Stimulated activated CD4-positive, alpha-beta T cell treated with anti-CD3 and anti-CD28 coated beads, Interleukin-12 subunit alpha, Interleukin-12 subunit beta, amount 100 ng/mL, for 4 hours (primary cell): ENCODE measurements around the gene DEFB119.
"Not testable (repeated sequence)": the region's sequence is repeated elsewhere in the genome, so short reads cannot be mapped to it uniquely, and the experiment has no call there.

Experiments
- DNase-seq: peaks from one replicate; pipeline ENCODE4 v3.0.0-alpha.2; 2020

The DEFB119 gene, protein sequence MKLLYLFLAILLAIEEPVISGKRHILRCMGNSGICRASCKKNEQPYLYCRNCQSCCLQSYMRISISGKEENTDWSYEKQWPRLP

DNA sequence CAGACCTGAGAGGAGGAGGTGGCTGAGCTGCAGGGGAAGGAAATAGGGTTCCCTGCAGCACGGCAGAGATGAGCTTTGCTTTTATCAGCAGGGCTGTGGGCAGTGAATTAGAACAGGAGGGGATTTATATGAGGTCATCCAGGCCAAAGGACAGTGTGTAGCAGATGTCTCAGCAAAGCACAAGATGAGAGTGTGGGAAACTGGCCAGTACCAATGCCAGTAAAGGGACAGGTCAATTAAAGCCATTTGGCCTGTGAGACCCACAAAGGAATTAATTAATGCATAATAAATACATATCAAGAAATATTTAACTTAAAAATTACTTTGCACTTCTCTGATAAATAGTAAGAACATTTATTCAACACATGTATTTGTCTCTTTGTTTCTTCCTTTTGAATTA, at the start of gene DEFB119:
Gene DEFB119, minus strand, starts transcription at position 101 of the 400 bp plus-strand sequence. CDS start 107 bp downstream, outside the sequence.
- DNase-seq: no peak

DNA sequence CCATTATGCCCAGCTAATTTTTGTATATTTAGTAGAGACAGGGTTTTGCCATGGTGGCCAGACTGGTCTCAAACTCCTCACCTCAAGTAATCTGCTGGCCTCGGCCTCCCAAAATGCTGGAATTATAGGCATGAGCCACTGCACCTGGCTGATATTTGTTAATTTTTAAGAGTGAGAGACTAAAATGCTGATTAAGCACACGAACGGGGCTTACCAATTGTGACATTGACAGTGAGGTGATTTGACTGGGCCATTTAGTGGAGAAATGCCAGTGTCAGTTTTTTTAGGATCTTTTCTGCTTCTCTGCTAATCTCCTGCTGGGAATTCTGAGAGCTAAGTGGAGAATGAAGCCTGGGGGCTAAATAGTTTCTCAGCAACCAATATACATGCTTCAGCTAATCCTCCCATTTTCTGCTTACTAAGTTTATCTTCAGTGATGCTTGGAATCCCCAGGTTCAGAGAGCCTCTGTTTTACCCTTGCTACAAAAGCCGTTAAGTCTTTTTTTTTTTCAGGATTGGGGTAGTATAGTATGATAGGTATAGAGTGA, 40.3 kb upstream of the DEFB119 start:
- no peak for DNase-seq

DNA sequence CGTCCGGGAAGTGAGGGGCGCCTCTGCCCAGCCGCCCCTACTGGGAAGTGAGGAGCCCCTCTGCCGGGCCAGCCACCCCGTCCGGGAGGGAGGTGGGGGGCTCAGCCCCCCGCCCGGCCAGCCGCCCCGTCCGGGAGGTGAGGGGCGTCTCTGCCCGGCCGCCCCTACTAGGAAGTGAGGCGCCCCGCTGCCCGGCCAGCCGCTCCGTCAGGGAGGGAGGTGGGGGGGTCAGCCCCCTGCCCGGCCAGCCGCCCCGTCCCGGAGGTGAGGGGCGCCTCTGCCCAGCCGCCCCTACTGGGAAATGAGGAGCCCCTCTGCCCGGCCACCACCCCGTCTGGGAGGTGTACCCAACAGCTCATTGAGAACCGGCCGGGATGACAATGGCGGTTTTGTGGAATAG, 37.2 kb upstream of the DEFB119 start:
- DNase-seq: not testable (repeated sequence)

DNA sequence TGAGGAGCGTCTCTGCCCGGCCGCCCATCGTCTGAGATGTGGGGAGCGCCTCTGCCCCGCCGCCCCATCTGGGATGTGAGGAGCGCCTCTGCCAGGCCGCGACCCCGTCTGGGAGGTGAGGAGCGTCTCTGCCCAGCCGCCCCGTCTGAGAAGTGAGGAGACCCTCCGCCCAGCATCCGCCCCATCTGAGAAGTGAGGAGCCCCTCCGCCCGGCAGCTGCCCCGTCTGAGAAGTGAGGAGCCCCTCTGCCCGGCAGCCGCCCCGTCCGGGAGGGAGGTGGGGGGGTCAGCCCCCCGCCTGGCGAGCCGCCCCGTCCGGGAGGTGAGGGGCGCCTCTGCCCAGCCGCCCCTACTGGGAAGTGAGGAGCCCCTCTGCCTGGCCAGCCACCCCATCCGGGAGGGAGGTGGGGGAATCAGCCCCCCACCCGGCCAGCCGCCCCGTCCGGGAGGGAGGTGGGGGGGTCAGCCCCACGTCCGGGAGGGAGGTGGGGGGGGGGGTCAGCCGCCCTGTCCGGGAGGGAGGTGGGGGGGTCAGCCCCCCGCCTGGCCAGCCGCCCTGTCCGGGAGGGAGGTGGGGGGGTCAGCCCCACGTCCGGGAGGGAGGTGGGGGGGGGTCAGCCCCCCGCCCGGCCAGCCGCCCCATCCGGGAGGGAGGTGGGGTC, 36.6 kb upstream of the DEFB119 start:
- not testable (repeated sequence) for DNase-seq

DNA sequence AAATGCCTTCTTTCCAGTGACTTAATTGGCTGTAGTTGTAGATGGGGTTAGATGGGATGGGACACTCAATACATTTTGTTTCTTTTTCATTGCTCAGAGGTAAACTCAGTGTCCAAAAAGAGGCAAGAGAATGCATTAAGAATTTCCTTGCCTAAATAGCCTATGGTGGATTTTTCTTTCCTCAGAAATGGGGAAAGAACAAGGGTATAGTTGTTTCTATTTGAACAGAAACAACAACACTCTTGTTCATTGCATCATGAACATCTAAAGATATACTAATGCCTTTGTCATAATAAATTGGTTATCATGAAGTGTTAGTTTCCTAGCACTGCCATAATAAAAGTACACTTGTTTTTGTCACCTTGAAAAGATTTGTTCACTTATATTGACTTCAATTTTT, 35.4 kb upstream of the DEFB119 start:
- no peak for DNase-seq

DNA sequence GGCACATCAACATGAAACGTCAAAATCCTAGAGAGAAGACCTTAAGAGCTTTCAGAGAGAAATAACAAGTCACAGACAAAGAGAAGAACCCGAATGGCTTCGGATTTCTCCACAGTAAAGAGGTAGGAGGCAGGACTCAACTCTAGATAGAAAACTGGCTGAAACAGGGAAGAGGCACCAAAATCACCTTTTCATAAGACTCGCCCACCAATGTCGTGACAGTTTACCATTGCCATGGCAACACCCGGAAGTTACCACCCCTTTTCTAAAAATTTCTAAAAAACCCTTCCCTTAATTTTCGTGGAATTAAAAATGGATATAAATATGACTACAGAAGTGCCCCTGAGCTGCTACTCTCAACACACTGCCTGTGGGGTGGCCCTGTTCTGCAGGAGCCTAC, 27.9 kb upstream of the DEFB119 start:
- no peak for DNase-seq

DNA sequence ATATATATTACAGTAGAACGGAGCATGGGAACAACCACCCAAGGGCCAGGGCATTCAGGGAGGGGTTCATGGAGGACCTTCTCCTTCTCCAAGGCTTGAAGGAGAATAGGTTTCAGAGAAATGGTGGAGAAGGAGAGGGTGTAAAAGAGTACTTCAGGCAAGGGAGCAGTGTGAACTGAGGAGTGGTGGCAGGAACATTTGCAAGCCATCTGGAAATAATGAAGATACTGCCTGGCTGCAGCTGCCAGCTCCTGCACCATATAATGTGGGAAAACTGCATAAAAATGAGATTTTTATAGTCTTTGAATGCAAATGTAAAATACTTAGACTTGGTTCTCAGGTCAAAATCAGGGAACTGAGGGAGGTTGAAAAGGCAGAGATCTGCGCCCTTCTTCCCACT, 25.3 kb upstream of the DEFB119 start:
- DNase-seq: no peak

DNA sequence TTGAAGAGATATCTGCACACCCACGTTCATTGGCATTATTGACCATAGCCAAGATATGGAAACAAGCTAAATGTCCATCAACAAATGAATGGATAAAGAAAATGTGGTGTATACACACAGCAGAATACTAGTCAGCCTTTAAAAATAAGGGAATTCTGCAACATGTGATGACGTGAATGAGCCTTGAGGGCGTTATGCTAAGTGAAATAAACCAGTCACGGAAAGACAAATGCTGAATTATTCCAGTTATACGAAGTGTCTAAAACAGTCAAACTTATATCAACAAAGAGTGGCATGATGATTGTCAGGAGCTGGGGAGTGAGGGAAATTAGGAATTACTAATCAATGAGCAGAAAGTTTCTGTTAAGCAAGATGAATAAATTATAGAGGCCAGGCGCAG, 24.0 kb upstream of the DEFB119 start:
- no peak for DNase-seq

DNA sequence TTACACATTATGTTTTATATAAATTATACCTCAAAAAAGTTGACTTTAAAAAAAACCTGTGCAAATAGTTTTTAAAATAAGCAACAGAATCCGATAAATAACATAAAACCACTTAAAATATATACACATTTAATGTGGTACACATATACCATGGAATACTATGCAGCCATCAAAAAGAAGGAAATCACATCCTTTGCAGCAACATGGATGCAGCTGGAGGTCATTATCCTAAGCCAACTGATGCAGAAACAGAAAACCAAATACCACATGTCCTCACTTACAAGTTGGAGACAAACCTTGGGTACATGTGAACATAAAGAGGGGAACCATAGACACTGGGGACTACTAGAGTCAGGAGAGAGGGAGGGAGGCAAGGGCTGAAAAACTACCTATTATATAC, 19.6 kb upstream of the DEFB119 start:
- DNase-seq: no peak

DNA sequence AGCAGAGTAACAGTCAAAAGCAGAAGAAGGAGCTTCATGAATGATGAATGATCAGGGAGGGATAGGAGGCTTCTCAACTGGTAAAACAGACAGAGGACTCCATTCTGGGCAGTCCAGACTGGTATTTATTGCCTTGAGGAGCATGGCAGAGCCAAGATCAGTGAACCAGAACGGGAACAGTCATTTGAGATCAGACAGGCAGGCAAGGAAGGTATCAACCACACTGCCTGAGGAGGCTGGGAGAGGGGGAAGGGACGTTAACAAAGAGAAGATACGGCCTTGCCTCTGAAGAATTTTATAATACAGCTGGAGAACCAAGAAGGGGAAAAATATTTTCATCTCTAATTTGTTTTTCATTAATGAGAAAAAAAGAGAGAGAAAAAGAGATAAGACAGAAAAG, 15.7 kb upstream of the DEFB119 start, which contains the start of gene DEFB121:
Gene DEFB121, minus strand, starts transcription at position 101 of the 400 bp plus-strand sequence. Its CDS starts 63 bp downstream, at position 38.
- DNase-seq: no peak

DNA sequence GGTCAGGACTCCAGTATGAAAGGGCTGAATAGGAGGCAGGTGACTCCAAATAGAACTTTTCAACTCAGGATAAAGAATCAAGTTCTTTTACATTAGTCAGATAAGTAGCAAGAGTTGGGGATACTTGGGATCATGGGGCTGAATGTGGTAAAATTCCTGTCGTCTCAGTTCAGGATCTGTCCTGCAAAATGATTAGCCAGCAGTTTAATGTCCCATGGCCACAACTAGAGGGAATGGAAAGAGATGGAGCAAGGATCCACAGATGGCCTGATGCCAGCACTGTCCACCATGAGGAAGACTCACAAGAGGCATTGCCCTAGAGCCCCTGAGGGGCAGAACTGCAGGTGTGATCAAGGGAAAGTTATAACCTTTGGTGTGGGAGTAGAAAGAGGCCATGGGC, 13.5 kb upstream of the DEFB119 start:
- DNase-seq: no peak

DNA sequence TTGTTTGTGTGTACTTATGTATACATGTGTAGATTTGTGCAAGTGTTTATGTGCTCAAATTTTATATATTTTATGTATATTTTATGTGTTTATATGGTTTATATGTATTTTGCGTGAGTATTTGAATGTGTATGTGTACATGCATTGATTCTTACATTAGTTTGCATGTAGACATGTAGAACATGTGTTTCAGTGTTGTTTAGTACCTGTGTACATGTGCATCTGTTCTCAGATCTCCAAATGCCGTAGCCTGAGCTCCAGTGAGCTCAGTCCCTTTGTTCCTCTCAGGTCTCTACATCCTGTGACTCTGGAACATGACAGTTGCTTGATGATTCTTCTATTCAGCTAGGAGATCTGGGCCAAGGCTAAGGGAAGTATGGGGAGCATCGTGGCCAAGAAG, 4.5 kb upstream of the DEFB119 start:
- DNase-seq: no peak

DNA sequence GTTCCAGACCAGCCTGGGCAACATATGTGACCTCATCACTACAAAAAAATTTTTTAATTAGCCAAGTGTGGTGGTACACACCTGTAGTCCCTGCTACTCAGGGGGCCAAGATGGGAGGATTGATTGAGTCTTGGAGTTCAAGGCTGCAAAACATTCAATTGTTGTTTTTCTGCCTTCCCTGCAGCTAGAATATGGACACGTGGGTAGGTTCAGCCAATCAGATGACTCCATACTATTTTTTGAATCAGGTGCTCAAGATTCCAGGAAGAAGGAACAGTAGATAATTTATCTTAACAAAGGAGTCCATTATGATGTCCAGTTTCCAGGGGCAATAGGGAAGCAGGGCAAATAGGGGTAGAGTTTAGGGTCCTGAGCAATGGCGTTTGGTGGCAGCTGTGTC, 2.4 kb upstream of the DEFB119 start:
- DNase-seq: no peak

DNA sequence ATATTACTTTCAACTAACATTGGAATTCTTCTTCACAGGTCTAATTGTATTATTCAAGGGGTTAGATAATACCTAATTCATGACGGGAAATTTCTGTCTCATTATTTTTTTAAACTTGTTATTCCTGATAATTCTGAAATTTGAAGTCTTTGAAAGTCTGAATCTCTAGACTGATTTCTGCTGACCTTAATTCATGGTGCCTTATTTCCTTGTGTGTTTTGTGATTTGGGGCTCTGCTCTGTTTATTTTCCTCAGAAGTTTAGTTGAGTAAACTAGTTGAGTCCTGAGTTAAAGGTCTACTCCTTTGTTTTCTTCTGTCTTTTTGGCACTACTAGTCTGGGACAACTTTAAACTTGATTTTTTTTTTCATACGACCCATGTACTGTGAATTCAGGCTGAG, 16.0 kb downstream of the DEFB119 start:
- no peak for DNase-seq

DNA sequence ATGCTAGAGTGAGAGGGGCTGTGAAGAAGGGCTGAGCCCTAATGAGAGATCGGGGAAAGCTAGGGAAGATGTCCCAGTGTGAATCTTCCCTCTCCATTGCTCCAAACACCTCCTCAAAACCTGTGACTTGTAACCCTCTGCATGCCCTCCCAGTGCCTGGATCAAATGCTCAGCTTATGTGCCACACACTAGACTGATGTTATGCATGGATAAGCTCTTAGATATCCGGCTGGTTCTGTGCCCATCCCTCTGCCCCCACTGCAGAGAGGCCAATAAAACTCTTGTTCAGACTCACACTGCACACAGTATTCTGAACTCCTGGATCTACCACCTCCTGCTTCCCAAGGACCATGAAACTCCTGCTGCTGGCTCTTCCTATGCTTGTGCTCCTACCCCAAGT, 22.1 kb downstream of the DEFB119 start, which contains the start of gene DEFB118:
Gene DEFB118, plus strand, starts transcription at position 301 of the 400 bp plus-strand sequence. Its CDS starts 50 bp downstream, at position 351.
- DNase-seq: no peak

DNA sequence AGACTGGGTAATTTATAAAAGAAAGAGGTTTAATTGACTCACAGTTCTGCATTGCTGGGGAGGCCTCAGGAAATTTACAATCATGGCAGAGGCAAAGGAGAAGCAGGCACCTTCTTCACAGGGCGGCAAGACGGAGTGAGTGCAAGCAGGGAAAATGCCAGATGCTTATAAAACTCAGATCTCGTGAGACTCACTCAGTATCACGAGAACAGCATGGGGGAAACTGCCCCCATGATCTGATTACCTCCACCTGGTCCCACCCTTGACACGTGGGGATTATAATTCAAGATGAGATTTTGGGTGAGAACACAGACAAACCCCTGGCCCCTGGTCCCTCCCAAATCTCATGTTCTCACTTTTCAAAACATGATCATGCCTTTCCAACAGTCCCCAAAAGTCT, 26.1 kb downstream of the DEFB119 start:
- DNase-seq: not testable (repeated sequence)

DNA sequence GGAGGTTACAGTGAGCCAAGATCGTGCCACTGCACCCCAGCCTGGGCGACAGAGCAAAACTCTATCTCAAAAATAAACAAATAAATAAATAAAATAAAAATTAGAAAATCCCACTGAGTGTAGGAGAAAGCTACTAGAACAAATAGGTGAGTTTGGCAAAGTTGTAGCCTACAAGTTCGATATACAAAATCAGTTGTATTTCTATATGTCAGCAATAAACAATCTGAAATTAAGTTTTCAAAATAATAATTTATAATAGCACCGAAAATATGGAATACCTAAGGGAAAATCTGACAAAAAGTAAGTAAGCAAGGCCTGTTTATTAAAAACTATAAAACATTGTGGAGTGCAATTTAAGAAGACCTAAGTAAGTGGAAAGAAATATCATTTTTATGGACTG, 27.1 kb downstream of the DEFB119 start:
- no peak for DNase-seq

DNA sequence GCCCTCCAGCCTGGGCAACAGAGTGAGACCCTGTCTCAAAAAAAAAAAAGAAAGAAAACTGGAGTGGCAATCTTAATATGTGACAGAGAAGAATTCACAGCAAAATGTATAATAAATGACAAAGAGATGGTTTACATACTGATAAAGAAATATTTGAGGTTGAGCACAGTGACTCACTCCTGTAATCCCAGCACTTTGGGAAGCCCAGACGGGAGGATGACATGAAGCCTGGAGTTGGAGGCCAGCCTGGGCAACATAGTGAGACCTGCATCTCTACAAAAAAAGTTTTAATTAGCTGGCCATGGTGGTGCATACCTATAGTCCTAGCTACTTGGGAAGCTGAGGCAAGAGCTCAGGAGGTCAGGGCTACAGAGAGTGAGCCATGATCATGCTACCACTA, 34.4 kb downstream of the DEFB119 start:
- no peak for DNase-seq

DNA sequence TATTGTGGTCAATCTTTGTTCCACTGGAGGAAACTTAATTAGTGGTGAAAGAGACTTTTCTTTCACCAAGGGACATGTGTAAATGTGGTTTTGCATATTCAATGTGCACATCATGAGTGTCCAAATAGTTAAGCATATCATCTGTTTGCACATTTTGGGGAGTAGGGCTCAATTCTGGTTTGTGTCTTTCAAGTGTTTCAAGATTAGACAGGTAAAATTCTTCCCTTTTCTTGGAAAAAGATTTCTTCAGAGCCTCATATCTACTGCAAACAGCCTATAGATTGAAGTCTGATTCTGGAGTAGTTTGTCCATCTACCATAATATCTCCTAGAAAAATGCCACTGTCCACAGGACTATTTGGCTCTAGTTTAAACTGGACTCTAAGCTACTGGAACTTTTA, 48.9 kb downstream of the DEFB119 start:
- no peak for DNase-seq

DNA sequence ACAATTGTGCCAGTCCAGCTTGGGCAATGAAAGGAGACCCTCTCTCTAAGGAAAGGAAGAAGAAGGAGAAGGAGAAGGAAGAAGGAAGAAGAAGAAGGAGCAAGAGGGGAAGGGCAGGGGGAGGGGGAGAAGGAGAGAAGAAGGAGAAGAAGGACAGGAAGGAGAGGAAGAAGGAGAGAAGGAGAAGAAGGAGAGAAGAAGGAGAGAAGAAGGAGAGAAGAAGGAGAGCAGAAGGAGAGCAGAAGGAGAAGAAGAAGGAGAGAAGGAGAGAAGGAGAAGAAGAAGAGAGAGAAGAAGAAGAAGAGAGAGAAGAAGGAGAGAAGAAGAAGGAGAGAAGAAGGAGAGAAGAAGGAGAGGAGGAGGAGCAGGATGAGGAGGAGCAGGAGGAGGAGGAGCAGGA, 59.5 kb downstream of the DEFB119 start:
- DNase-seq: no peak
